Astrocyte of the spinal cord (primary cell): ENCODE measurements around the gene RPA1.

Source experiments
- DNase-seq: peaks from one replicate; pipeline ENCODE4 v3.0.0; 2011; ENCODE audit warnings: low read depth, low spot score
- H3K4me3 ChIP-seq: 2 replicates; pipeline ENCODE4 v1.5.1; 2011; ENCODE audit warnings: low read depth, mild to moderate bottlenecking, low read length, moderate library complexity
- in situ Hi-C: cut with HindIII; loops from 2 replicates; pipeline ENCODE4 v1.10.0; 2017; ENCODE audit warnings: low sequenced_read_pairs
- TF ChIP-seq, protein P1 (sequence below): IDR thresholded peaks from 2 replicates; pipeline ENCODE4 v1.5.1; 2012; ENCODE audit warnings: low read depth, mild to moderate bottlenecking, low read length, inconsistent platforms

Gene RPA1

DNA sequence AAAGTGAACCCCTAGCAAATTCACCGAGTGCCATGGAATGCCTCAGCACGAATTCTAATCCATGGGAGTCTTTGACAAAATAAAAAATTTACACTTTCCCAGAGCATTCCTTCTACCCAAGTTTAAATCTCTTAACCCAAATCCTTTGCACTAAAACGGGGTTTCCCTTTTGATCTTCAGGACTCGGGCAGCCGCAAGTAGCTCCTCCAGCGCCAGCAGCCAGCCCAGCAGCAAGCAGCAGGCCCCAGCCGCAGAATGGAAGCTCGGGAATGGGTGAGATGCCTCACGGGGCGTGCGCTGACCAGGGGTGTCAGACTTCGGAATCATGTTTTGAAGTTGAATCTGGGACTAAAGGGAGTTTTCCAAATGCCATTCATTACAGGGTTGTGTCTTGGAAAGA lies 42.4 kb downstream of the RPA1 start:
- no peak overlapping the region for H3K4me3 ChIP-seq

DNA sequence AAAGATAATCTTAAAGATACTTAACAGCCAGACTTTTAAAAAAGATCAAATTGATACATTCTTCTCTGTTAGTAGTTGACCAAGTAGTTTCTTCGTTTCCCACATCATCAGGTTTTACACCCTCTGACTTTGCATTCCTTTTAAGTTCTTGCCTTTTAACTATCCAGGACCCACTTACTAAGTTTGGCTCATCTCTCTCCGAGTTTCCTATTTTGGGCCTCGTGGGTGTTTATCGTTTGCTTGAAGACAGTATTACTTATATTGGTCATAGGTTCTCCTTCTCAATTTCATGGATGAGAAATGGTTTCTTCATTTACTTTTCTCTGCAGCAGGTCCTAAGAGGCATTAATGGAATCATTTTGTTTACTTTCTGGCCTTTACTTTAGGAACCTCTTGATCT lies 43.2 kb downstream of the RPA1 start:
- DNase-seq, result no peak
- in situ Hi-C loops, result no loop called here

More for the DNA sequence above, 42.4 kb downstream of the RPA1 start:
- in situ Hi-C loops, result no loop called here
- TF ChIP-seq, protein P1, sequence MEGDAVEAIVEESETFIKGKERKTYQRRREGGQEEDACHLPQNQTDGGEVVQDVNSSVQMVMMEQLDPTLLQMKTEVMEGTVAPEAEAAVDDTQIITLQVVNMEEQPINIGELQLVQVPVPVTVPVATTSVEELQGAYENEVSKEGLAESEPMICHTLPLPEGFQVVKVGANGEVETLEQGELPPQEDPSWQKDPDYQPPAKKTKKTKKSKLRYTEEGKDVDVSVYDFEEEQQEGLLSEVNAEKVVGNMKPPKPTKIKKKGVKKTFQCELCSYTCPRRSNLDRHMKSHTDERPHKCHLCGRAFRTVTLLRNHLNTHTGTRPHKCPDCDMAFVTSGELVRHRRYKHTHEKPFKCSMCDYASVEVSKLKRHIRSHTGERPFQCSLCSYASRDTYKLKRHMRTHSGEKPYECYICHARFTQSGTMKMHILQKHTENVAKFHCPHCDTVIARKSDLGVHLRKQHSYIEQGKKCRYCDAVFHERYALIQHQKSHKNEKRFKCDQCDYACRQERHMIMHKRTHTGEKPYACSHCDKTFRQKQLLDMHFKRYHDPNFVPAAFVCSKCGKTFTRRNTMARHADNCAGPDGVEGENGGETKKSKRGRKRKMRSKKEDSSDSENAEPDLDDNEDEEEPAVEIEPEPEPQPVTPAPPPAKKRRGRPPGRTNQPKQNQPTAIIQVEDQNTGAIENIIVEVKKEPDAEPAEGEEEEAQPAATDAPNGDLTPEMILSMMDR, result no peak
- DNase-seq, result no peak

DNA sequence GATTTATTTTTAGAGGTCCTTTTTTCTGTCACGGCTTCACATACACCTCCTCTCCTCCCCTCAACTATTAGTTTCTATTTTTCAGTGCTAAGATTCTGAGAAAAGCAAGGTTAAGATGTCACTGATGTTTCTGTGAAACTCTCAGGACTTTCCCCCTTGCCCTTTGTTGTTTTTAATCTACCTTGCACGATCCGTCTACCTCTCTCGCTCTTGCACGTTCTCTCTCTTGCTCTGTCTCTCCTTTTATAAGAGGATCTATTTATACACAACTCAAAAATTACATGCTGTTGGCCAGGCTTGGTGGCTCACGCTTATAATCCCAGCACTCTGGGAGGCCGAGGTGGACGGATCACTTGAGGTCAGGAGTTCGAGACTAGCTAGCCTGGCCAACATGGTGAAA lies 43.6 kb downstream of the RPA1 start:
- TF ChIP-seq, protein P1, result no peak
- H3K4me3 ChIP-seq, result no peak overlapping the region
- no peak for DNase-seq
- in situ Hi-C loops, result no loop called here

More for the DNA sequence above, 43.2 kb downstream of the RPA1 start:
- no peak overlapping the region for H3K4me3 ChIP-seq
- TF ChIP-seq, protein P1, result no peak

DNA sequence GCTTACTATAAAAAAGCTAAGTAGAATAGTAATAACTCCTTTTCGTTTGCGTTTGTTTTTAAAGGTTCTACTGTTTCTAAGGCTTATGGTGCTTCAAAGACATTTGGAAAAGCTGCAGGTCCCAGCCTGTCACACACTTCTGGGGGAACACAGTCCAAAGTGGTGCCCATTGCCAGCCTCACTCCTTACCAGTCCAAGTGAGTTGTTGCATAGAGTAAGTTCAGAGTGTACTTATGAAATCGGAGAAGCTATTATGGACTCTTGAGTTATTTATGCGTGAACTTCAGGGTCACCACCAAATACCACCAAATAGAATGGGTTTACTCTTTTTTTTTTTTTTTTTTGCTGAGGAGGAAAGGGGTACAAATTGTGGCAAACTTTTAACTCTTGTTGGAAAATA lies 45.8 kb downstream of the RPA1 start:
- no peak for DNase-seq
- H3K4me3 ChIP-seq, result no peak overlapping the region
- TF ChIP-seq, protein P1, result no peak
- in situ Hi-C loops, result no loop called here

DNA sequence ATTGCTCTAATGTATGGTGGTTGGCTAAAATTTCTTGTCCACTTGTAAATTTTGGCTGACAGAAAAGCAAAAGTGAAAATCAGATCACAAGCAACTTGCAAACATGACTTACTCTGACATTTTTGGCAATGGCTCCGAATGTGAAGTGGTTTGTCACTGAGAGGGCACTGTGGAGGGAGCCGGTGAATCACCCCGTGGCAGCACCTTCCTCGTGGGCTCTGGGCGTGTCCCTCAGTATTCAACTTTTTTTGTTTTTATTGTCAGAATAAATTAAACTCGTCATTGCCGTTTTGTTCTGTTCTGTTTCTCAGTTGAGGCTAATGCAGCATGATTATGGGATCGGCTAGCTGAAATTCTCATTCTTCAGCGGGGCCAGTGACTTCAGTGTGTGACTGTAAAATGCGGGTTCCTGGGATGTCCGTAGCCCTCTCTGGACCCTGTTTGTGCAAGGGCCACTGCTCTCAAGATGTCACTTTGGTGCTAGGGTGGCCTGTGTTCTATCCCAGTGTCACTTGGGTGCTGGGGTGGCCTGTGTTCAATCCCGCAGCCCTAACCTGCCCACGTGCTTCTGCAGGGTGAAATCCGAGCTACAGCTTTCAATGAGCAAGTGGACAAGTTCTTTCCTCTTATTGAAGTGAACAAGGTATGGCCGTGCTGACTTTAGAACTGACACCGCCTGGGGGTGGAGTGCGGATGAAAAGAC lies 48.8 kb downstream of the RPA1 start:
- in situ Hi-C loops, result no loop called here
- DNase-seq, result no peak
- TF ChIP-seq, protein P1, result no peak
- no peak overlapping the region for H3K4me3 ChIP-seq

DNA sequence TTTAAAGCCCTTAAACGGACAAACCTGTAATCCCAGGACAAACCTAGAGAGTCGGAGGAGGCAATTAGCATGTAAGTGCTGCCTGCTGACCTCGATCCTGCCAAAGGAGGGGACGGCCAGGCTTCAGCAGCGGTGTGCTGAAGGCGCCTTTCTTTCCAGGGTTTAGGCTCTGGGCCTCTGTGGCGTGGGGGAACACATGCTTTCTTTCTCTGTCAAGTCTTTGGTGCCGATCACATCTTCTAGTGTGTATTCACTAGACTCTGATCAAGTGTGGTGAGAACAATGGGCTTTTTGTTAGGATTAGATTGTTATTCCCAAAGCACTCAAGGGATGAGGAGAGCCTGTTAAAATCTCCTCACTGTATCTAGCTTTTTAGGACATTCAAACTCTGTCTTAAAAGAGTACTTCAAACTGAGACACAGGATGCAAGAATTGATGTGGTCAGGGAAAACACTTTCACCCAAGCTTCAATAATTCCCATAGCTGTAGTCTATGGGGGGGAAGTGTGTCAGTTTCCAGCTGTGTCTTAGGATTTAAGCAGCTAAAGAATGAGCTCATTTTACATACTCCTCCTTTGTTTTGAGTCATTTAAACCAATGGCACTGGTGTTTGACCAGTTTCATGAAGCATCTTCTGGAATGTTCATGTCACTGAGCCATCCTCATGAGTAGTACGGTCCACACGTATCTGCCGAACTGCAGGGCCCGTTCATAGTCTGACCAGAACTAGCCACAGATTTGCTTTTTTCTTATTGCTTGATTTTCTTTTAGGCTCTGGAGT lies 51.2 kb downstream of the RPA1 start:
- peak; percentile 4 for DNase-seq
- TF ChIP-seq, protein P1, result no peak
- in situ Hi-C loops, result no loop called here
- no peak overlapping the region for H3K4me3 ChIP-seq
